ENCODE data around the gene GAS2L2. TPM values are rescaled to one million over a fixed set of nuclear protein-coding genes. Genes with fewer than 3 reads are reported as not detected.

GAS2L2 gene
- total RNA-seq, 1 donor from 2014 or later = 0.27 TPM

GRCh38 chr17:35766903-35767510 lies 14.0 kb upstream of the GAS2L2 start:
- Mint-ChIP-seq H3K4me1 (ENCODE audit: low read depth, unreplicated experiment) (peaks cover 3% of the 10 kb centered on the region), H3K36me3 (ENCODE audit: unreplicated experiment) (no peaks in the 10 kb centered on the region), H3K27ac (ENCODE audit: unreplicated experiment) (no peak overlapping the region), H3K27me3 (ENCODE audit: unreplicated experiment) (peaks cover 3% of the 10 kb centered on the region), H3K9me3 (ENCODE audit: unreplicated experiment) (peaks cover 5% of the 10 kb centered on the region), H3K4me3 (ENCODE audit: unreplicated experiment) (no peak overlapping the region)
- TF ChIP-seq CTCF (IDR thresholded peaks at IDR 0.05; ENCODE audit: partially characterized antibody, unreplicated experiment) = no peak
- no peak for DNase-seq

- TF ChIP-seq CTCF (IDR thresholded peaks at IDR 0.05; ENCODE audit: partially characterized antibody, unreplicated experiment) = no peak
- no peak for DNase-seq
- H3K9me3 Mint-ChIP-seq (ENCODE audit: unreplicated experiment) = peaks cover 5% of the 10 kb centered on the region
- H3K27me3 Mint-ChIP-seq (ENCODE audit: unreplicated experiment) = peaks cover 3% of the 10 kb centered on the region
- H3K4me1 Mint-ChIP-seq (ENCODE audit: low read depth, unreplicated experiment) = peaks cover 3% of the 10 kb centered on the region
- no peak overlapping the region for H3K27ac Mint-ChIP-seq (ENCODE audit: unreplicated experiment)
- H3K4me3 Mint-ChIP-seq (ENCODE audit: unreplicated experiment) = no peak overlapping the region
- peaks cover 3% of the 10 kb centered on the region for H3K36me3 Mint-ChIP-seq (ENCODE audit: unreplicated experiment)
Observed at GRCh38 chr17:35766489-35766877, 13.4 kb upstream of the GAS2L2 start.

GRCh38 chr17:35765756-35766488 lies 12.9 kb upstream of the GAS2L2 start:
- Mint-ChIP-seq H3K4me1 (ENCODE audit: low read depth, unreplicated experiment) (peaks cover 3% of the 10 kb centered on the region), H3K9me3 (ENCODE audit: unreplicated experiment) (peaks cover 5% of the 10 kb centered on the region), H3K27ac (ENCODE audit: unreplicated experiment) (no peak overlapping the region), H3K27me3 (ENCODE audit: unreplicated experiment) (peaks cover 3% of the 10 kb centered on the region), H3K36me3 (ENCODE audit: unreplicated experiment) (peaks cover 3% of the 10 kb centered on the region), H3K4me3 (ENCODE audit: unreplicated experiment) (no peak overlapping the region)
- DNase-seq = no peak
- TF ChIP-seq CTCF (IDR thresholded peaks at IDR 0.05; ENCODE audit: partially characterized antibody, unreplicated experiment) = no peak

GRCh38 chr17:35765086-35765710 lies 12.2 kb upstream of the GAS2L2 start:
- peak overlapping the region; percentile 62 for H3K27ac Mint-ChIP-seq (ENCODE audit: unreplicated experiment)
- peaks cover 5% of the 10 kb centered on the region for H3K9me3 Mint-ChIP-seq (ENCODE audit: unreplicated experiment)
- H3K4me1 Mint-ChIP-seq (ENCODE audit: low read depth, unreplicated experiment) = peaks cover 3% of the 10 kb centered on the region
- peak overlapping the region; percentile 87 for H3K4me3 Mint-ChIP-seq (ENCODE audit: unreplicated experiment)
- DNase-seq = no peak
- peaks cover 3% of the 10 kb centered on the region for H3K36me3 Mint-ChIP-seq (ENCODE audit: unreplicated experiment)
- peaks cover 3% of the 10 kb centered on the region for H3K27me3 Mint-ChIP-seq (ENCODE audit: unreplicated experiment)
- no peak for TF ChIP-seq CTCF (IDR thresholded peaks at IDR 0.05; ENCODE audit: partially characterized antibody, unreplicated experiment)

All from glutamatergic neuron (in vitro differentiated cells).